ENCODE results near the gene RNPEP. TPM values are rescaled to one million over a fixed set of nuclear protein-coding genes. Genes with fewer than 3 reads are reported as not detected.
A peak's percentile ranks its signal among the peaks of the same experiment; 100 is the strongest.
"Not testable (repeated sequence)": the region's sequence is repeated elsewhere in the genome, so short reads cannot be mapped to it uniquely, and the experiment has no call there.

RNPEP gene, protein sequence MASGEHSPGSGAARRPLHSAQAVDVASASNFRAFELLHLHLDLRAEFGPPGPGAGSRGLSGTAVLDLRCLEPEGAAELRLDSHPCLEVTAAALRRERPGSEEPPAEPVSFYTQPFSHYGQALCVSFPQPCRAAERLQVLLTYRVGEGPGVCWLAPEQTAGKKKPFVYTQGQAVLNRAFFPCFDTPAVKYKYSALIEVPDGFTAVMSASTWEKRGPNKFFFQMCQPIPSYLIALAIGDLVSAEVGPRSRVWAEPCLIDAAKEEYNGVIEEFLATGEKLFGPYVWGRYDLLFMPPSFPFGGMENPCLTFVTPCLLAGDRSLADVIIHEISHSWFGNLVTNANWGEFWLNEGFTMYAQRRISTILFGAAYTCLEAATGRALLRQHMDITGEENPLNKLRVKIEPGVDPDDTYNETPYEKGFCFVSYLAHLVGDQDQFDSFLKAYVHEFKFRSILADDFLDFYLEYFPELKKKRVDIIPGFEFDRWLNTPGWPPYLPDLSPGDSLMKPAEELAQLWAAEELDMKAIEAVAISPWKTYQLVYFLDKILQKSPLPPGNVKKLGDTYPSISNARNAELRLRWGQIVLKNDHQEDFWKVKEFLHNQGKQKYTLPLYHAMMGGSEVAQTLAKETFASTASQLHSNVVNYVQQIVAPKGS
- 10 to 100 TPM; 17.7 to 27.3 (median 20.0) TPM for polyA plus RNA-seq (ENCODE audit: insufficient read length in 10 of 10)
- long read RNA-seq, donor 1, partial matches to known transcripts = 0 of 3 reads
- long read RNA-seq, donor 1, other reads (novel, unspliced or antisense) = 0 of 3 reads
- long read RNA-seq, donor 2, partial matches to known transcripts = 0 of 2 reads
- long read RNA-seq, donor 2, other reads (novel, unspliced or antisense) = 0 of 2 reads
- long read RNA-seq, donor 3 = 0 reads
- long read RNA-seq, donor 4, transcript RNPEP-201 (11 exons, 2,427 nt) = major isoform, 5 of 5 reads
- long read RNA-seq, donor 4, partial matches to known transcripts = 0 of 5 reads
- long read RNA-seq, donor 4, other reads (novel, unspliced or antisense) = 0 of 5 reads
- long read RNA-seq, donor 5, transcript RNPEP-201 (11 exons, 2,427 nt) = major isoform, 7 of 7 reads
- long read RNA-seq, donor 5, partial matches to known transcripts = 0 of 7 reads
- long read RNA-seq, donor 5, other reads (novel, unspliced or antisense) = 0 of 7 reads
- long read RNA-seq, donor 6, transcript RNPEP-201 (11 exons, 2,427 nt) = major isoform, 5 of 5 reads
- long read RNA-seq, donor 6, partial matches to known transcripts = 0 of 5 reads
- long read RNA-seq, donor 6, other reads (novel, unspliced or antisense) = 0 of 5 reads
- long read RNA-seq, donor 7, partial matches to known transcripts = 0 of 3 reads
- long read RNA-seq, donor 7, other reads (novel, unspliced or antisense) = 0 of 3 reads
- long read RNA-seq, donor 8, partial matches to known transcripts = 0 of 3 reads
- long read RNA-seq, donor 8, other reads (novel, unspliced or antisense) = 0 of 3 reads
- long read RNA-seq, donor 9 = 0 reads

DNA sequence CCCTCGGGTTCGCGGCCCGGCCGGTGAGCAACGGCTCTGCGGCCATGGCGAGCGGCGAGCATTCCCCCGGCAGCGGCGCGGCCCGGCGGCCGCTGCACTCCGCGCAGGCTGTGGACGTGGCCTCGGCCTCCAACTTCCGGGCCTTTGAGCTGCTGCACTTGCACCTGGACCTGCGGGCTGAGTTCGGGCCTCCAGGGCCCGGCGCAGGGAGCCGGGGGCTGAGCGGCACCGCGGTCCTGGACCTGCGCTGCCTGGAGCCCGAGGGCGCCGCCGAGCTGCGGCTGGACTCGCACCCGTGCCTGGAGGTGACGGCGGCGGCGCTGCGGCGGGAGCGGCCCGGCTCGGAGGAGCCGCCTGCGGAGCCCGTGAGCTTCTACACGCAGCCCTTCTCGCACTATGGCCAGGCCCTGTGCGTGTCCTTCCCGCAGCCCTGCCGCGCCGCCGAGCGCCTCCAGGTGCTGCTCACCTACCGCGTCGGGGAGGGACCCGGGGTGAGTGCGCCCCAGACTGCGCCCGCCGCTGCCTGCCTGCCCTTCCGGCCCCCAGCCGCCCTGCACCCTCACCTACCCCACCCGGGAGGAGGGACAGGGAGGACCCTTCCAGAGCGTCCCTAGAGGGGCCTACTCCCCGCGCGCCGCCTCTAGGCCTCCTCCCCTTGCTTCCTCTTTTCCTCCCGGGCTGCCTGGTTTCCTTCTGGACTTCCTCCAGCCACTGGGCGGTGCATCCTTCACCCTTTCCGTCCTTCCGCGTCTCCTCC is at the start of gene RNPEP:
TSS of gene RNPEP (plus strand) at position 26 of the 757 bp plus-strand sequence. CDS start at position 45, 19 bp downstream.
- DNase-seq = peak; percentile 59 to 87 (median 73)

DNA sequence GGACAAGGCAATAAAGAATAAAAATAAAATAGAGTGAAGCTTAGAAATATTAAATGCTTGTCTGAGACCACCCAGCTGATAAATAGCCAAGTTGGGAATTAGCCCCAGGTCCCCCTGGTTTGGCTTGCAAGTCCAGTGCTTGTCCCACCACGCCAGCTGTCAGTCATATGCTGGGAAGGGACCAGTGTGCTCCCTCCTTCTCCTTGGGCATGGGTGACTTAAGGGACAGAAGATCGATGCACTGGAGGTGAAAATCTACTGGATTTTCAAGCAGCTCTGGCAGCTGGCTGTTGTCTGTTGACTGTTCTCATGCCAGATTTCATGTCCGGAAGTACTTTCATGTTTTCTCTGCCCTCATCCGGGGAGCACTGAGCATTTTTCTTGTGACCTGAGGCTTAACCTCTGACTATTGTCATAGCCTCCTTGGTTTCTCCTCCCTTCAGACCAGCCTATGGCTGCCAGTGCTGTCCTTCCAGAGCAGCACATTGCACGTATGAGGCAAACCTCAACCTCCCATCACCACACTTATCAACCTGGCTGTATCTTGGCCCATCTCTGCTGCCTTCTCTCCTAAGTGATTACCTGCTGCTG is 48.5 kb upstream of the RNPEP start:
- DNase-seq = no peak

DNA sequence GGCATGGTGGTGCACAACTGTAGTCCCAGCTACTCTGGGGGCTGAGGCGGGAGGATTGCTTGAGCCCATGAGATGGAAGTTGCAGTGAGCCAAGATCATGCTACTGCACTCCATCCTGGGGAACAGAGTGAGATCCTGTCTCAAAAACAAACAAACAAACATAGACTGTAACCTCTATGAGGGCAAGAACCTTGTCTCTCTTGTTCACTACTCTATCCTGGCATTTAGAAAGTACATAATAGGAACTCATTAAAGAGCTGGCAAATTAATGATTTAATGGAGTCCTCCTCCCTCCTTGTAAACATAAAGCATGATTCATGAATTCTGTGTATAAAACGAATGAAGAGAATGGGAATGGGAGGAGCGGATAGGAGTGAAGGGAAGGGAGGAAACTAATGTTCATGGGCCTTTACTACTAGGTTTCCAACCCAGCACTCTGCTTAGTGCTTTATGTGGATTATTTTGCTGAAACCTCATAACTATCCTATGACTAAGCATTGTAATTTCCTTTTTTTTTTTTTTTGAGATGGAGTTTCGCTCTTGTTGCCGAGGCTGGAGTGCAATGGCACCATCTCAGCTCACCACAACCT is 44.7 kb upstream of the RNPEP start:
- no peak for DNase-seq

DNA sequence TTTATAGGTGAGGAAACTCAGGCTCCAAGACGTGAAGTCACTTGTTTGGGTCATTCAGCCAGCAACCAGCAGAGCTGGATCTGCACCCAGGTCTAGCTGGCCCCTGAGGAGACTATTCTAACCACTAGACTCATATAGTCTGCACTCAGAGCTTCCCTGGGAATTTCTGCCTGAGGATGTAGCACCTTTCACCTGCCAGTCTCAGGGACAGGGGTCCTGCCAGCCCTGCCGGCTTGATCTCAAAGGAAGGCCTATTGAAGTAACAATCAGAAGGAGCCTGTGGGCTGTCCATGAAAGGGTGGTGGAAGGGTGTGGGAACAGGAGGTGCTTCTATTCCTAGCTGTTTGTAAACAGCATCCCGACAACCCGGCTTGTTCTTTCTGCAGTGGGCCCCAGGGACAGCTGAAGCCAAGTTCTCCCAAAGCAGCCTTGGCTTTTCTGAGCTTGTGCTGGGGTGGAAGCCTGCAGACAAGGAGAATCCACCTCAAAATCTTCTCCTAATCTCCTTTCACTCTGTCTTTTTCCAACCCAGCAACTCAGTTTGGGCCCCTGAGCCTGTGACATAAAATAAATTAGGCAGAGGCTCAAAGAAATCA is 43.9 kb upstream of the RNPEP start:
- DNase-seq = no peak

DNA sequence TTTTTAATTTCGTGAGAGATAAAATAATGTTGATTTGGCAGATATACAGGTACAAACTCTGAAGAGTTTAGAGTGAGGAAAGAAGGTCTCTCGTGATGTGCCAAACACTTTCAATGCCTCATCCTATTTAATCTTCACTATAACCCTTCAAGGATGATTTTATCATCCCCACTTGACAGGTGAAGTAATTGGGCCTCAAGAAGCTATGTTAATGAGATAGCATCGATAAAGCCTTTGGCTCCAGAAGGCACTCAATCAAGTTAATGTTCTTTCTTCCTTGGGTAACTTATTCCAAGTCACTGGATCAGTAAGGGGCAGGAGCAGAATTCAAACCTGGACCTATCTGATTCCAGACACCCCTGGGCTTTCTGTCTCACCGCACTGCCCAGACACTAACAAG is 43.3 kb upstream of the RNPEP start:
- DNase-seq = no peak

DNA sequence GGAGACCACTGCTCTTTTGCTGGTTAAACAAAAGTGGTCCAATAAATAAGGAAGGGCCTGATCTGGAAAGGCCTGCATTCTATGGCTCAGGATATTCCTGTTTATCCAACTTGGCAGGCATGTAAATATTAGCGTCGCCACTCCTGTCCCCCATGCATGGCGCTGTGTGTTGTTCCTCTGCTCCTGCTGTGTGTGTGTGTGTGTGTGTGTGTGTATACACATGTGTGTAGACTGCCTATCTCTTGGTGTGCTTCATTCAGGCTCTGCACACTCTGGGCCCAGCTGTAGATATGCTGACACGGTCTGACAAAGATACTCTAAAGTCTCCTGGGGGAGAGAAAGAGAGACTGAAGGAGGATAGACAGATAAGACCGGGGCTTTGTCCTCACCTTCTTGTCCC is 42.9 kb upstream of the RNPEP start:
- no peak for DNase-seq

DNA sequence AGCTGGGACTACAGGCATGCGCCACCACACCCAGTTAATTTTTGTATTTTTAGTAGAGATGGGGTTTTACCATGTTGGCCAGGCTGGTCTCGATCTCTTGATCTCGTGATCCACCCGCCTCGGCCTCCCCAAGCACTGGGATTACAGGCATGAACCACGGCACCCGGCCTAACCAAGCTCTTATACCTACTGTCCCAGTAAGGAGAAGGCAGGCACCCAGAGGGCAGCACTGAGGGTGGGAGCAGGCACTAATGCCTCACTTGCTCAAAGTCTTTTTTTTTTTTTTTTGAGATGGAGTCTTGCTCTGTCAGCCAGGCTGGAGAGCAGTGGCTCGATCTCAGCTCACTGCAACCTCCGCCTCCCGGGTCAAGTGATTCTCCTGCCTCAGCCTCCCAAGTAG is 42.1 kb upstream of the RNPEP start:
- DNase-seq = not testable (repeated sequence)

DNA sequence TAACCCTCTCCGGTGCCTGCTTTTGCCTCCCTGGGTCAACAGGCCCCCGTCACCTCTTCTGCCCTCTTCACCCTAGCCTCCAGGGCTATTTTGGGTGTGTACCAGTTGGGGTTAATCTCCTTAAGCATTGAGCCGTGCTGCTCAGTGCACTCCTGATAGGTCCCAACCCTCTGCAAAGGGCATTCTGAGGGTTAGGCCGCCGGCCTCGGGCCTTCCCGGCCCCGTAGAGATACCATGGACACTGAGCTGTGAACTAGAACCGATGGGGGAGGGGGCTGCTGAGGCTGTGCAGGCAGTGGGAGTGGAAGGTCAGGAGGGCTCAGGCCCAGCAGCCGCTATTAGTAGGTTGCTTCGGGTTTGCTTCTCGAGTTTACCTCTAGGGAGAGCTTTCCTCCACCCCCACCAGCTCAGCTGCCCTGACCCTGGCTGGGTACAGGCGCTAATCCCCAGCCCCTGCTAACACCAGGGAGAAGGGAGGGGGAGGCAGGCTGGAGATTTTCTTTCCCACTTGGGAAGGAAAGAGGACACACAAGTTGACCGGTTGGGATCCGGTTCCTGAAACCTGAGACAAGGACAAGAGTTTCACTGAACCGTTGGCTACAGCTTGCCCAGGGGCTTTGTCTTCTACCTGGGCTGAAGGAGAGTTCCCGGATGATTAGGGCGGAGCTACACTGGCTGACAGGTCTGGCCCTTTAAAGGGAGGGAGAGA is 40.9 kb upstream of the RNPEP start:
- no peak for DNase-seq

DNA sequence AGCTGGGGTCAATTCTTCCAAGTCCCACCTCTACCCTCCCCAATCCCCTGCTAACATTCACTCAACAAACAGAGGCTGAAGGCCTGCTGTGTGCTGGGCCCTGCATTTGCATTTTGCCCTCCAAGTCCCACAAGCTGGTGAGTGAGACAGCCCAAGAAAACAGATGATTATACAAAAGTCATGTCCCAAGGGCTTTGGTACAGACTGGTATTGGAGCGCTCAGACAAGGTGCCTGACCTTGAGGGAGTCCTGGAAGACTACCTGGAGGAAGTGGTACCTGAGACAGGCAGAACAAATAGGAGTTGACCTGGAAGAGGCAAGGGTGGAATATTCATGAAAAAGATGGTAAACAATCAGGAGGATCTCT is 40.3 kb upstream of the RNPEP start:
- no peak for DNase-seq

DNA sequence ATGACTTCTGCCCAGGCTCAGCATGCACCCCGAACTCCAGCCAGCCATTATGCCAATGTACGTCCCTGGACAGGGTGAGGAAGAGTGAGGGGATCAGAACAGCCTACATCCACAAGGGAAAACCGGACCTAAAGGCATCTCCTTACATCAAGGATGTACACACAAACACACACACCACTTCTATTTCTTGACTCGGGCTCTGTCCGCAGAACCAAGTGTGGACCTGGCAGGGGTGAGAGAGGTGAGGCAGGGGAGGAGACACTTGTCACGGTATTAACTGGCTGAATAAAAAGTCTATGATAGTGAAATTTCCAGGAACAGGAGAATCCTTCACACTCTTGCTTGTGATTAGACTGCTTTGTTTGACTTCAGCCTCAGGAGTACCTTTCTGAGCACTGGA is 38.4 kb upstream of the RNPEP start:
- DNase-seq = no peak

DNA sequence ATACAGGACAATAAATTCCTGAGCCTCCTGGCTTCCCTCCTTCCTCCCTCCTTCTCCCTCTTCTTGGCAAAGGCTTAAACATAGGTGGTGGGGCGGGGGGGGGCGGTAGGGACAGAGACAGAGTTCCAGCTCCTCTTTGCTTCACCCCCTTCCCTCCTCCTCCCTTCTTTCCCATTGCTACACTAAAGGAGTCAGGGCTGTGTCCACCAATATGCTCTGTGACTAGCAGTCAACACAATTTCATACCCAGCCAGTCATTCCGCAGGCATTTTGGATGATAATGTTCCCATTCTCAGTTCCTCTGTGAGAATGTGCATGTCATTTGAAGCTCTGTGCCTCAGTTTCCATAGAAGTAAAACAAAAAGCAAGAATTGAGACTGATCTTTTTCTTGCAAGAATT is 37.8 kb upstream of the RNPEP start:
- DNase-seq = no peak

DNA sequence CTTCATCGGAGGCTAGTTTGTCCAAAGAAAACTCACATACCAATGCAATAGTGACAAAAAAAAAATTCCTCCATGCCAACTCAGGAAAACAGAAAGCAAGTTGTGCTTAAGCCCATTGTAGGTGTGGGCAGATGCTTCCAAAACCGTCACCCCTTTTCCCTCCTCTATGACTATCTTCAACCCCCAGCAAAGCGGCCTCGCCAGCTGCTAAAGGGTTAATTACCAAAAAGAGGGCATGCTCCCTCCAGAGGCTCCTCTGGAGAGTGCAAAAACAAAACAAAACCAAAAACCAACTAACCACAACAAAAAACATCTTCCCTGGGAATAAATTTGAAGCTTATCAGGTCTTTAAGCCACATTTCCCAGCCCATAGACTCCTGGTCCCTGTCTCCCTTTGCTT is 37.3 kb upstream of the RNPEP start:
- DNase-seq = no peak

DNA sequence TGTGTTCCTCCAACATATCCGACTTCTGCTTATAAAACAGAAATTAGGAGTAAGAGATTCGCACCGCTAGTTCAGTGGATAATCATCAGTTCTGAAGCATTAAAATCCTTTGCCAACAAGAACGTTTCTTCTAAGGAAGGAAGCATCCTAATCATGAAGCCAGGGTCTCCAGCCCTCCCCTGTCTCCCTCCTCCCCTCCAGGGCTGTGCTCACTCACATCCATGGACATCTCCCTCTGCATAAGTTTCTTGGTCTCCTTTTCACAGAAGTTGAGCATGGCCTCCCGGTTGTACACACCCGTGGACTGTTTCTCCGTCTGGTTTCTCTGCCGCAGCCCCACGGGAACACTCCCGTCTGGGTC is 36.6 kb upstream of the RNPEP start:
- DNase-seq = no peak

DNA sequence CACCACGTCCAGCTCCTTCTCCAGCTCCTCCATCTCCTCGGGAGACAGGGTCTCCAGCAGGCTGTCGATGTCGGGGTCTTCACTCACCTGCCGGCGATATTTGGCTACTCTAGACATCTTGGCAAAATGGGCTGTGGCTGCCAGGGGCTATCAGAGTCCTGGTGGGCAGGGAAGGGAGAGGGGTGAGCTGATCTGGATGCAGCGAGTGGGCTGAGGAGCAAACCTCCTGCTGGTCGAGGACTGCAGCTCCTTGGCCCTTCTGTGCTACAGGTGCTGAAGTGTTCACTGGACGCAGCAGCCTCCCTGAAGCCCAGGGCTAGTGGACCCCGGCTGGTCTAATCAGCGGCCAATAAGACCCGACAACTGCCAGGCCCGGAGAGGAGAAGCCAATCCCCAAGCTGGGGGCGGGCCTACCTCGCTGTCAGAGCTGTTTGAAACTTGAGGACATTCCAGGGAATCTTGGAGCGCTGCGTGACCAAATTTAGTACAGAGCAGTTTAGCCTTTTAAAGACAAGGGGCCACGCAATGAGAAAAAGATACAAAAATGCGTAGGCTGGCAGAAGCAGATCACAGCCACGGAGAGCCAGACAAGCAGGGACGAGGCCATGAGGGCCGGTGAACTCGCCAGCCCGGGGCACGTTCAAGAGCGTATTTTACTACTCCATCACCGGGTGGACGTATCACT is 36.1 kb upstream of the RNPEP start, which contains the start of gene LMOD1:
TSS of gene LMOD1 (minus strand) at position 325 of the 685 bp plus-strand sequence. CDS start at position 117, 208 bp downstream.
- DNase-seq = peak; percentile 78 to 90 (median 90)

DNA sequence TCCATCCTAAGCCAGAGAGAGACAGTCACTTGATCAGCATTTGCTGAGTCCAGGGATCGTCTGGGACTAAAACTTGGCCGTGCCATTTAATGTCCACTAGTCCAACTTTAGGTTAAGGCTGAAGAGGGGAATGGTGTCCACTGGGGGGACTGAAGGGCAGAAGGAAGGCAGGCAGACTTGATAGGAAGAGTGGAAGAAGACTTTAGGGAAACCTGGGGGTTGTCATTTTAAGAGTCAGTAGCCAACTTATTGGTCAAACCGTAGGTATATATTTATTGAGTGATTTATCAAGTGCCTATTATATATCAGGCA is 34.8 kb upstream of the RNPEP start:
- no peak for DNase-seq

DNA sequence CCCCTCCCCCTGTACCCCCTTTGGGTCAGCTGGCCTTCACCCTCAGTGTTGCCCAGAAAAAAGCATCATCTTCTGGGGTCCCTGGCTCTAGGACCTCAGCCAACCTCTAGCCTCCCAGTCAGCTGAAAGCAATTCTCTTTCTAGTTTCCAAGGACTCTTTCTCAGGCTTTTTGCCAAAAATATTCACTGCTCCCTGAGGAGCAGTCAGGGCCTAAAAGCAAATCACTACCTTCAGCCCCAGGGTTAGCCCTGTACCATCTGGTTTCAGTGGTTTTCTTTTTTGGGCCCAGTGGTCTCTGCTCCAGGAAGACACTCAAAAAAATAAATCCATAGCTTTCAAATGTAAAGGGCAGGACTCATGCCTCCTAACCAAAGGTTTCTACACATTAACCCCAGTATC is 33.0 kb upstream of the RNPEP start:
- DNase-seq = no peak

DNA sequence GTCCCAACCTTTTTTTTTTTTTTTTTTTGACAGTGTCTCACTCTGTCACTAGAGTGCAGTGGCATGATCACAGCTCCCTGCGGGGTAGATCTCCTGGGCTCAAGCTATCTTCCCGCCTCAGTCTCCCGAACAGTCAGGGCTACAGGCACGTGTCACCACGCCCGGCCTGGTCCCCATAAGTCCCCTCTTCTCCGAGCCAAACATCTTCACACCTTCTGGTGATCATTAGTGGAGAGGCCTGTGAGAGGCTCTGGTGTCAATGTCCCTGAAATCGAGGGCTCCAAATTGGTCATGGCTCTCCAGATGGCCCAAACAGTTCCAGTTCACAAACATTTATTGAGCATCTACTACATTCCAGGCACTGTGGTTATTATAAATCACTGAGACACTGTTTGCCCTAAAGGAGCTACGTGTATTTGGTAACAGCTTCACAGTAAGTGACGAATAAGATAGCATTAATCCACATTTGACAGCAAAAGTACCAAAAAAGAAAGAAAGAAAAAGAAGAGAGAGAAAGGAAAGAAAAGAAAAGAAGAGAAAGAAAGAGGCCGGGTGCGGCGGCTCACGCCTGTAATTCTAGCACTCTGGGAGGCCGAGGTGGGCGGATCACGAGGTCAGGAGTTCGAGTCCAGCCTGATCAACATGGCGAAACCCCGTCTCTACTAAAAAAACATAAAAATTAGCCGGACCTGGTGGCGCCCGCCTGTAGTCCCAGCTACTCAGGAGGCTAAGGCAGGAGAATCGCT is 28.0 kb upstream of the RNPEP start:
- peak in 1 of 3 donors; percentile 24 for DNase-seq
